Measurements from ENCODE around the gene TOB2.

DNA sequence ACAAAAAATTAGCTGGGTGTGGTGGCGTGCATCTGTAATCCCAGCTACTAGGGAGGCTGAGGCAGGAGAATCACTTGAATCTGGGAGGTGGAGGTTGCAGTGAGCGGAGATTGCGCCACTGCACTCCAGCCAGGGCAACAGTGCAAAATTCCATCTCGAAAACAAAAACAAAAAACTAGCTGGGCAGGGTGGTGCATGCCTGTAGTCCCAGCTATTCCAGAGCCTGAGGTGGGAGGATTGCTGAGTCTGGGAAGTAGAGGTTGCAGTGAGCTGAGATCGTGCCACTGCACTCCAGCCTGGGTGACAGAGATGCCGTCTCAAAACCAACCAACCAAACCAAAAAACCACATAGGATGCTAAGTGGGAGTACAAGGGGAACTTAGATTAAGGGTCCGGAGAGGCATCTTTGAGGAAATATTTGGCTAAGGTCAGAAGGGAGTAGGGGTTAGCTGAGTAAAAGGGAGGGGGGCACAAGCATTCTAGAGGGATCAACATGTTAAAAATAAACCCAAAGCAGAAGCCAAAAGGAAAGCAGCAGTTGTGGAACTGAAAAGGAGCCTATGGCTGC, 11.6 kb upstream of the TOB2 start:
- TF ChIP-seq RCOR1 (IDR thresholded peaks at IDR 0.05; ENCODE audit: low read length) (no peak), MAX (IDR thresholded peaks at IDR 0.05; ENCODE audit: low read depth) (no peak), EZH2phosphoT487 (IDR thresholded peaks at IDR 0.05; ENCODE audit: borderline replicate concordance, low read depth) (no peak), PBX3 (IDR thresholded peaks at IDR 0.05) (no peak), JUND (IDR thresholded peaks at IDR 0.05) (no peak)
- TF ChIP-seq, protein P1, sequence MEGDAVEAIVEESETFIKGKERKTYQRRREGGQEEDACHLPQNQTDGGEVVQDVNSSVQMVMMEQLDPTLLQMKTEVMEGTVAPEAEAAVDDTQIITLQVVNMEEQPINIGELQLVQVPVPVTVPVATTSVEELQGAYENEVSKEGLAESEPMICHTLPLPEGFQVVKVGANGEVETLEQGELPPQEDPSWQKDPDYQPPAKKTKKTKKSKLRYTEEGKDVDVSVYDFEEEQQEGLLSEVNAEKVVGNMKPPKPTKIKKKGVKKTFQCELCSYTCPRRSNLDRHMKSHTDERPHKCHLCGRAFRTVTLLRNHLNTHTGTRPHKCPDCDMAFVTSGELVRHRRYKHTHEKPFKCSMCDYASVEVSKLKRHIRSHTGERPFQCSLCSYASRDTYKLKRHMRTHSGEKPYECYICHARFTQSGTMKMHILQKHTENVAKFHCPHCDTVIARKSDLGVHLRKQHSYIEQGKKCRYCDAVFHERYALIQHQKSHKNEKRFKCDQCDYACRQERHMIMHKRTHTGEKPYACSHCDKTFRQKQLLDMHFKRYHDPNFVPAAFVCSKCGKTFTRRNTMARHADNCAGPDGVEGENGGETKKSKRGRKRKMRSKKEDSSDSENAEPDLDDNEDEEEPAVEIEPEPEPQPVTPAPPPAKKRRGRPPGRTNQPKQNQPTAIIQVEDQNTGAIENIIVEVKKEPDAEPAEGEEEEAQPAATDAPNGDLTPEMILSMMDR (IDR thresholded peaks at IDR 0.05): no peak
